Stomach (tissue), 4 donors: Measurements from ENCODE around the gene SYNDIG1.

Source experiments
- EP300 ChIP-seq: sonication (generic); formaldehyde crosslinking; IDR thresholded peaks from one replicate; pipeline ENCODE4 v1.6.1; 2017; ENCODE audit warnings: antibody characterized with exemption
- POLR2A ChIP-seq, 4 donors: fragments of 450-650 bp; IDR thresholded peaks; one replicate each; pipeline ENCODE4 v1.6.1; 2016; ENCODE audit warnings: antibody characterized with exemption in 4 of 4, control low read depth in 2 of 4, mild to moderate bottlenecking in 1 of 4, moderate library complexity in 1 of 4
- TF ChIP-seq, protein P1 (sequence below), 7 experiments: fragments of 450-650 bp in 4 of 7; fragments of 200-600 bp in 3 of 7; sonication (generic) in 3 of 7; IDR thresholded peaks; one replicate each; pipeline ENCODE4 v1.5.1; 2016 to 2019; ENCODE audit warnings: antibody characterized with exemption in 7 of 7, control low read depth in 2 of 7, mild to moderate bottlenecking in 1 of 7

GRCh38 chr20:24501764-24502556 lies 32.5 kb downstream of the SYNDIG1 start:
- TF ChIP-seq POLR2A (IDR thresholded peaks at IDR 0.05) (no peak), EP300 (no peak)
- TF ChIP-seq, protein P1, sequence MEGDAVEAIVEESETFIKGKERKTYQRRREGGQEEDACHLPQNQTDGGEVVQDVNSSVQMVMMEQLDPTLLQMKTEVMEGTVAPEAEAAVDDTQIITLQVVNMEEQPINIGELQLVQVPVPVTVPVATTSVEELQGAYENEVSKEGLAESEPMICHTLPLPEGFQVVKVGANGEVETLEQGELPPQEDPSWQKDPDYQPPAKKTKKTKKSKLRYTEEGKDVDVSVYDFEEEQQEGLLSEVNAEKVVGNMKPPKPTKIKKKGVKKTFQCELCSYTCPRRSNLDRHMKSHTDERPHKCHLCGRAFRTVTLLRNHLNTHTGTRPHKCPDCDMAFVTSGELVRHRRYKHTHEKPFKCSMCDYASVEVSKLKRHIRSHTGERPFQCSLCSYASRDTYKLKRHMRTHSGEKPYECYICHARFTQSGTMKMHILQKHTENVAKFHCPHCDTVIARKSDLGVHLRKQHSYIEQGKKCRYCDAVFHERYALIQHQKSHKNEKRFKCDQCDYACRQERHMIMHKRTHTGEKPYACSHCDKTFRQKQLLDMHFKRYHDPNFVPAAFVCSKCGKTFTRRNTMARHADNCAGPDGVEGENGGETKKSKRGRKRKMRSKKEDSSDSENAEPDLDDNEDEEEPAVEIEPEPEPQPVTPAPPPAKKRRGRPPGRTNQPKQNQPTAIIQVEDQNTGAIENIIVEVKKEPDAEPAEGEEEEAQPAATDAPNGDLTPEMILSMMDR (IDR thresholded peaks at IDR 0.05) = no peak
